ENCODE data around the gene BCKDHA. TPM values are rescaled to one million over a fixed set of nuclear protein-coding genes. Genes with fewer than 3 reads are reported as not detected.

BCKDHA gene
- total and polyA plus RNA-seq, 2 donors (not counting 1 experiment from before 2014, with no cell fraction given): 11.2 to 30.7 TPM

- TF ChIP-seq, protein P1, sequence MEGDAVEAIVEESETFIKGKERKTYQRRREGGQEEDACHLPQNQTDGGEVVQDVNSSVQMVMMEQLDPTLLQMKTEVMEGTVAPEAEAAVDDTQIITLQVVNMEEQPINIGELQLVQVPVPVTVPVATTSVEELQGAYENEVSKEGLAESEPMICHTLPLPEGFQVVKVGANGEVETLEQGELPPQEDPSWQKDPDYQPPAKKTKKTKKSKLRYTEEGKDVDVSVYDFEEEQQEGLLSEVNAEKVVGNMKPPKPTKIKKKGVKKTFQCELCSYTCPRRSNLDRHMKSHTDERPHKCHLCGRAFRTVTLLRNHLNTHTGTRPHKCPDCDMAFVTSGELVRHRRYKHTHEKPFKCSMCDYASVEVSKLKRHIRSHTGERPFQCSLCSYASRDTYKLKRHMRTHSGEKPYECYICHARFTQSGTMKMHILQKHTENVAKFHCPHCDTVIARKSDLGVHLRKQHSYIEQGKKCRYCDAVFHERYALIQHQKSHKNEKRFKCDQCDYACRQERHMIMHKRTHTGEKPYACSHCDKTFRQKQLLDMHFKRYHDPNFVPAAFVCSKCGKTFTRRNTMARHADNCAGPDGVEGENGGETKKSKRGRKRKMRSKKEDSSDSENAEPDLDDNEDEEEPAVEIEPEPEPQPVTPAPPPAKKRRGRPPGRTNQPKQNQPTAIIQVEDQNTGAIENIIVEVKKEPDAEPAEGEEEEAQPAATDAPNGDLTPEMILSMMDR (conservative IDR thresholded peaks at IDR 0.05 in 1 of 2, IDR thresholded peaks at IDR 0.05 in 1 of 2; ENCODE audit: low read depth in 1 of 2, low read length in 2 of 2): no peak
- TF ChIP-seq EZH2 (IDR thresholded peaks at IDR 0.05; ENCODE audit: low read length, missing control alignments): no peak
- no peaks in the 10 kb centered on the region for H3K9me3 ChIP-seq (ENCODE audit: control insufficient read depth, insufficient read depth, low read depth, low read length)
- H3K27me3 ChIP-seq (ENCODE audit: control insufficient read depth, insufficient read depth, low read length): no peaks in the 10 kb centered on the region
- peak overlapping the region; percentile 44 for H3K27ac ChIP-seq (ENCODE audit: insufficient read depth, low read length)
- peak overlapping the region; percentile 79 for H3K4me2 ChIP-seq (ENCODE audit: extremely low read depth, insufficient read depth, low read length)
- H3K9ac ChIP-seq (ENCODE audit: insufficient read depth, low read length): peak overlapping the region; percentile 20
- peaks cover 5% of the 10 kb centered on the region for H3K4me1 ChIP-seq (ENCODE audit: control insufficient read depth, extremely low read depth, insufficient read depth, low read length)
- H3K4me3 ChIP-seq (replicated peaks in 1 of 4; ENCODE audit: control extremely low read depth in 1 of 4, insufficient read depth in 1 of 4, low read depth in 3 of 4, low read length in 4 of 4): peak overlapping the region; percentile 32 to 88 (median 50)
- no peak overlapping the region for H2AFZ ChIP-seq (ENCODE audit: low read length)
- peaks cover 1% of the 10 kb centered on the region for H4K20me1 ChIP-seq (ENCODE audit: control insufficient read depth, extremely low read depth, insufficient read depth, low read length)
- DNase-seq (ENCODE audit: low read depth in 2 of 2): no peak
- H3K79me2 ChIP-seq (ENCODE audit: control insufficient read depth, insufficient read depth, low read length): peaks cover 28% of the 10 kb centered on the region
- H3K36me3 ChIP-seq (ENCODE audit: control insufficient read depth, insufficient read depth, low read length): no peaks in the 10 kb centered on the region
Measured at GRCh38 chr19:41354343-41354953, 43.2 kb upstream of the BCKDHA start.

DNA sequence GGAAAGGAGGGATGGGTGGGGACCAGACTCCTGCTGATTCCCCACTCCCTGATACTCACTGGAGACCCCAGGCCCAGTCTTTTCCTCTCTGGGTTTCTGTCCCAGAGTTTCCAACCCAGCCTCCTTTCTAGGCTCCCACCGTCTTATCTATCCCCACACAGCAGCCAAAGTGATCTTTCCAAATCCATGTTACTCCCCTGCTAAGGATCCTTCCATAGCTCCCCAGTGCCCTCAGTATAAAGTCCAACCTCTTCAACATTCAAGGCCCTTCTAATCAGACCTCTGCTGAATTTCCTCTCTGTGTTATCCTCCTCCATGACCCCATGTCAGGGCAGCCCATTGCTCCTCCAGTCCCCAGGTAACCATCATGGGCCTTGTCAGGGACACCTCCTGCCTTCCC is 42.6 kb upstream of the BCKDHA start:
- no peaks in the 10 kb centered on the region for H3K36me3 ChIP-seq (ENCODE audit: control insufficient read depth, insufficient read depth, low read length)
- H3K4me1 ChIP-seq (ENCODE audit: control insufficient read depth, extremely low read depth, insufficient read depth, low read length): peaks cover 5% of the 10 kb centered on the region
- no peak overlapping the region for H3K9ac ChIP-seq (ENCODE audit: insufficient read depth, low read length)
- H3K79me2 ChIP-seq (ENCODE audit: control insufficient read depth, insufficient read depth, low read length): peaks cover 25% of the 10 kb centered on the region
- H4K20me1 ChIP-seq (ENCODE audit: control insufficient read depth, extremely low read depth, insufficient read depth, low read length): peaks cover 1% of the 10 kb centered on the region
- H3K27ac ChIP-seq (ENCODE audit: insufficient read depth, low read length): no peak overlapping the region
- H3K4me2 ChIP-seq (ENCODE audit: extremely low read depth, insufficient read depth, low read length): no peak overlapping the region
- H2AFZ ChIP-seq (ENCODE audit: low read length): no peak overlapping the region
- no peaks in the 10 kb centered on the region for H3K27me3 ChIP-seq (ENCODE audit: control insufficient read depth, insufficient read depth, low read length)
- TF ChIP-seq, protein P1 (conservative IDR thresholded peaks at IDR 0.05 in 1 of 2, IDR thresholded peaks at IDR 0.05 in 1 of 2; ENCODE audit: low read depth in 1 of 2, low read length in 2 of 2): no peak
- TF ChIP-seq EZH2 (IDR thresholded peaks at IDR 0.05; ENCODE audit: low read length, missing control alignments): no peak
- DNase-seq (ENCODE audit: low read depth in 2 of 2): no peak
- no peak overlapping the region for H3K4me3 ChIP-seq (replicated peaks in 1 of 4; ENCODE audit: control extremely low read depth in 1 of 4, insufficient read depth in 1 of 4, low read depth in 3 of 4, low read length in 4 of 4)
- no peaks in the 10 kb centered on the region for H3K9me3 ChIP-seq (ENCODE audit: control insufficient read depth, insufficient read depth, low read depth, low read length)

DNA sequence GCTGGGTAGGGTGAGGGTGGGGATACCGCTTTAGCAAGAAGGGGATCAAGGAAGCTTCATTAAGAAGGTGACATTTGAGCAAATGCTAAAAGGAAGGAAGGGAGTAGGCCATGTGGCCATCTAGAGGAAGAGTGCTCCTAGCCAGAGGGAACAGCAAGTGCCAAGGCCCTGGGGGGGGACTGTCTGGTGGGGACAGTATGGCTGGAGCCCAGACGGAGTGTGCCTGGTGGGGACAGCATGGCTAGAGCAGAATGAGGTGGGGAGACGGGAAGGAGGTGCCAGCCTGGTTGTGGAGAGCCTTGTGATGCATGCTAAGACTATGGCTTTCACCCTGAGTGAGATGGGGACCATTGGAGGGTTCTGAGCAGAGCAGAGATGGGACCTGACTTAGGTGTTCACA is 41.8 kb upstream of the BCKDHA start:
- DNase-seq (ENCODE audit: low read depth in 2 of 2): no peak
- no peaks in the 10 kb centered on the region for H3K36me3 ChIP-seq (ENCODE audit: control insufficient read depth, insufficient read depth, low read length)
- no peak overlapping the region for H3K4me3 ChIP-seq (replicated peaks in 1 of 4; ENCODE audit: control extremely low read depth in 1 of 4, insufficient read depth in 1 of 4, low read depth in 3 of 4, low read length in 4 of 4)
- H3K9me3 ChIP-seq (ENCODE audit: control insufficient read depth, insufficient read depth, low read depth, low read length): no peaks in the 10 kb centered on the region
- H3K9ac ChIP-seq (ENCODE audit: insufficient read depth, low read length): no peak overlapping the region
- H4K20me1 ChIP-seq (ENCODE audit: control insufficient read depth, extremely low read depth, insufficient read depth, low read length): peaks cover 1% of the 10 kb centered on the region
- no peak for TF ChIP-seq EZH2 (IDR thresholded peaks at IDR 0.05; ENCODE audit: low read length, missing control alignments)
- TF ChIP-seq, protein P1 (conservative IDR thresholded peaks at IDR 0.05 in 1 of 2, IDR thresholded peaks at IDR 0.05 in 1 of 2; ENCODE audit: low read depth in 1 of 2, low read length in 2 of 2): no peak
- H3K79me2 ChIP-seq (ENCODE audit: control insufficient read depth, insufficient read depth, low read length): peaks cover 23% of the 10 kb centered on the region
- no peaks in the 10 kb centered on the region for H3K27me3 ChIP-seq (ENCODE audit: control insufficient read depth, insufficient read depth, low read length)
- H3K4me2 ChIP-seq (ENCODE audit: extremely low read depth, insufficient read depth, low read length): no peak overlapping the region
- no peak overlapping the region for H3K27ac ChIP-seq (ENCODE audit: insufficient read depth, low read length)
- no peak overlapping the region for H2AFZ ChIP-seq (ENCODE audit: low read length)
- peaks cover 4% of the 10 kb centered on the region for H3K4me1 ChIP-seq (ENCODE audit: control insufficient read depth, extremely low read depth, insufficient read depth, low read length)
